Nephron (organoid): ENCODE measurements around the gene SORL1.

Experiments used
- H3K27ac Mint-ChIP-seq, 3 experiments: 2 replicates each; pipeline ENCODE4 v1.8.0; 2020; ENCODE audit warnings: mixed read lengths in 3 of 3, mild to moderate bottlenecking in 2 of 3, moderate library complexity in 1 of 3
- H3K27me3 Mint-ChIP-seq: 2 replicates; pipeline ENCODE4 v1.8.0; 2021; ENCODE audit warnings: low read depth, mild to moderate bottlenecking, moderate library complexity, mixed read lengths
- H3K36me3 Mint-ChIP-seq: 2 replicates; pipeline ENCODE4 v1.8.0; 2020; ENCODE audit warnings: low read depth, mixed read lengths
- H3K4me1 Mint-ChIP-seq: 2 replicates; pipeline ENCODE4 v1.8.0; 2020; ENCODE audit warnings: mixed read lengths
- H3K4me3 Mint-ChIP-seq, 3 experiments: 2 replicates each; pipeline ENCODE4 v1.8.0; 2020; ENCODE audit warnings: mild to moderate bottlenecking in 3 of 3, mixed read lengths in 3 of 3, moderate library complexity in 2 of 3
- H3K9me3 Mint-ChIP-seq: 2 replicates; pipeline ENCODE4 v1.8.0; 2020; ENCODE audit warnings: mixed read lengths
- CTCF ChIP-seq, 3 experiments: fragments of 200-600 bp; sonication (generic); IDR thresholded peaks; one replicate each; pipeline ENCODE4 v1.5.0; 2021; ENCODE audit warnings: antibody characterized with exemption in 3 of 3; ENCODE audit not compliant: unreplicated experiment in 3 of 3

Gene SORL1

GRCh38 chr11:121534131-121535093 lies 82.3 kb downstream of the SORL1 start:
- Mint-ChIP-seq H3K4me3 (no peak overlapping the region), H3K9me3 (peaks cover 19% of the 10 kb centered on the region), H3K27me3 (peaks cover 8% of the 10 kb centered on the region), H3K27ac (no peak overlapping the region), H3K4me1 (peaks cover 27% of the 10 kb centered on the region), H3K36me3 (peaks cover 30% of the 10 kb centered on the region)
- TF ChIP-seq CTCF (IDR thresholded peaks at IDR 0.05; ENCODE audit: unreplicated experiment in 3 of 3), result peak; percentile 18 to 29 (median 29)

GRCh38 chr11:121535129-121535796 lies 83.1 kb downstream of the SORL1 start:
- no peak overlapping the region for H3K4me3 Mint-ChIP-seq
- peaks cover 22% of the 10 kb centered on the region for H3K36me3 Mint-ChIP-seq
- no peak overlapping the region for H3K27ac Mint-ChIP-seq
- H3K9me3 Mint-ChIP-seq, result peaks cover 12% of the 10 kb centered on the region
- peaks cover 27% of the 10 kb centered on the region for H3K4me1 Mint-ChIP-seq
- peaks cover 8% of the 10 kb centered on the region for H3K27me3 Mint-ChIP-seq
- no peak for TF ChIP-seq CTCF (IDR thresholded peaks at IDR 0.05; ENCODE audit: unreplicated experiment in 3 of 3)

GRCh38 chr11:121536126-121536525 lies 84.0 kb downstream of the SORL1 start:
- Mint-ChIP-seq H3K4me1 (peaks cover 27% of the 10 kb centered on the region), H3K36me3 (peaks cover 14% of the 10 kb centered on the region), H3K4me3 (no peak overlapping the region), H3K27me3 (peaks cover 8% of the 10 kb centered on the region), H3K9me3 (peaks cover 5% of the 10 kb centered on the region), H3K27ac (no peak overlapping the region)
- TF ChIP-seq CTCF (IDR thresholded peaks at IDR 0.05; ENCODE audit: unreplicated experiment in 3 of 3), result no peak

- Mint-ChIP-seq H3K9me3 (no peaks in the 10 kb centered on the region), H3K36me3 (no peaks in the 10 kb centered on the region), H3K4me3 (no peak overlapping the region), H3K4me1 (peaks cover 27% of the 10 kb centered on the region), H3K27me3 (peaks cover 8% of the 10 kb centered on the region), H3K27ac (no peak overlapping the region)
- TF ChIP-seq CTCF (IDR thresholded peaks at IDR 0.05; ENCODE audit: unreplicated experiment in 3 of 3), result no peak
Measured at GRCh38 chr11:121538054-121538453, 85.9 kb downstream of the SORL1 start.

GRCh38 chr11:121539000-121539399 lies 86.9 kb downstream of the SORL1 start:
- no peaks in the 10 kb centered on the region for H3K9me3 Mint-ChIP-seq

More at GRCh38 chr11:121539000-121539399, 86.9 kb downstream of the SORL1 start:
- peaks cover 8% of the 10 kb centered on the region for H3K27me3 Mint-ChIP-seq
- H3K4me1 Mint-ChIP-seq, result peaks cover 18% of the 10 kb centered on the region
- H3K36me3 Mint-ChIP-seq, result peaks cover under 1% of the 10 kb centered on the region
- H3K4me3 Mint-ChIP-seq, result no peak overlapping the region
- TF ChIP-seq CTCF (IDR thresholded peaks at IDR 0.05; ENCODE audit: unreplicated experiment in 3 of 3), result no peak
- no peak overlapping the region for H3K27ac Mint-ChIP-seq
